Neural progenitor cell (in vitro differentiated cells): ENCODE results near the gene RNF5. TPM values are rescaled to one million over a fixed set of nuclear protein-coding genes. Genes with fewer than 3 reads are reported as not detected.
"Not testable (repeated sequence)": the region's sequence is repeated elsewhere in the genome, so short reads cannot be mapped to it uniquely, and the experiment has no call there.

Experiments used
- DNase-seq: peaks from one replicate; pipeline ENCODE4 v3.0.0-alpha.2; 2016; ENCODE audit warnings: low spot score
- H2AFZ ChIP-seq: fragments of 200-600 bp; sonication (generic); replicated peaks from 2 replicates; pipeline ENCODE4 v1.6.1; 2016; ENCODE audit warnings: antibody characterized with exemption
- H3F3A ChIP-seq: fragments of 200-600 bp; sonication (generic); 2 replicates; pipeline ENCODE4 v1.6.1; 2016; ENCODE audit warnings: antibody characterized with exemption, low read depth
- H3K27ac ChIP-seq: fragments of 200-600 bp; sonication (generic); 2 replicates; pipeline ENCODE4 v1.5.1; 2016; ENCODE audit warnings: mild to moderate bottlenecking
- H3K27me3 ChIP-seq: fragments of 200-600 bp; sonication (generic); 2 replicates; pipeline ENCODE4 v1.6.1; 2016; ENCODE audit warnings: mild to moderate bottlenecking, moderate library complexity
- H3K36me3 ChIP-seq: fragments of 200-600 bp; sonication (generic); 2 replicates; pipeline ENCODE4 v1.5.1; 2016
- H3K4me1 ChIP-seq: fragments of 200-600 bp; sonication (generic); 2 replicates; pipeline ENCODE4 v1.6.1; 2016; ENCODE audit warnings: mixed run types
- H3K4me2 ChIP-seq: fragments of 200-600 bp; sonication (generic); 2 replicates; pipeline ENCODE4 v1.6.1; 2016
- H3K4me3 ChIP-seq: fragments of 200-600 bp; sonication (generic); 2 replicates; pipeline ENCODE4 v1.5.1; 2016
- H3K79me2 ChIP-seq: fragments of 200-600 bp; sonication (generic); 2 replicates; pipeline ENCODE4 v1.6.1; 2016; ENCODE audit warnings: low read depth
- H3K9ac ChIP-seq: fragments of 200-600 bp; sonication (generic); 2 replicates; pipeline ENCODE4 v1.6.1; 2016
- H3K9me3 ChIP-seq: fragments of 200-600 bp; sonication (generic); 2 replicates; pipeline ENCODE4 v1.5.1; 2016; ENCODE audit warnings: low read depth
- H4K20me1 ChIP-seq: fragments of 200-600 bp; sonication (generic); 2 replicates; pipeline ENCODE4 v1.6.1; 2016; ENCODE audit warnings: low read depth
- H3K27ac Mint-ChIP-seq: 3 replicates; pipeline ENCODE4 v1.8.0; 2021; ENCODE audit warnings: mixed read lengths
- H3K27me3 Mint-ChIP-seq: 2 replicates; pipeline ENCODE4 v1.8.0; 2022; ENCODE audit warnings: low read depth, mild to moderate bottlenecking, inconsistent platforms, moderate library complexity, mixed read lengths; ENCODE audit not compliant: insufficient read depth
- H3K36me3 Mint-ChIP-seq: 3 replicates; pipeline ENCODE4 v1.8.0; 2021; ENCODE audit warnings: mixed read lengths
- H3K4me1 Mint-ChIP-seq: 3 replicates; pipeline ENCODE4 v1.8.0; 2021; ENCODE audit warnings: mixed read lengths
- H3K4me3 Mint-ChIP-seq: 3 replicates; pipeline ENCODE4 v1.8.0; 2021; ENCODE audit warnings: mild to moderate bottlenecking, moderate library complexity, mixed read lengths
- H3K9me3 Mint-ChIP-seq: 3 replicates; pipeline ENCODE4 v1.8.0; 2020; ENCODE audit warnings: mixed read lengths
- EZH2 ChIP-seq: fragments of 200-600 bp; sonication (generic); IDR thresholded peaks from 2 replicates; pipeline ENCODE4 v1.6.1; 2017; ENCODE audit warnings: antibody characterized with exemption, mild to moderate bottlenecking, moderate library complexity
- EZH2phosphoT487 ChIP-seq: fragments of 200-600 bp; sonication (generic); IDR thresholded peaks from 2 replicates; pipeline ENCODE4 v1.6.1; 2017; ENCODE audit warnings: antibody characterized with exemption
- total RNA-seq: library from RNA; depleted of rRNA; stranded (reverse); fragments of >200 nt; gene quantifications from 2 replicates; pipeline ENCODE4 v1.2.3, GENCODE V29; 2015; ENCODE audit warnings: low replicate concordance
- TF ChIP-seq, protein P1 (sequence below): fragments of 200-600 bp; sonication (generic); IDR thresholded peaks from 2 replicates; pipeline ENCODE4 v1.5.1; 2017; ENCODE audit warnings: antibody characterized with exemption, mild to moderate bottlenecking

Gene RNF5
- total RNA-seq, 1 donor from 2014 or later: 129 TPM

DNA sequence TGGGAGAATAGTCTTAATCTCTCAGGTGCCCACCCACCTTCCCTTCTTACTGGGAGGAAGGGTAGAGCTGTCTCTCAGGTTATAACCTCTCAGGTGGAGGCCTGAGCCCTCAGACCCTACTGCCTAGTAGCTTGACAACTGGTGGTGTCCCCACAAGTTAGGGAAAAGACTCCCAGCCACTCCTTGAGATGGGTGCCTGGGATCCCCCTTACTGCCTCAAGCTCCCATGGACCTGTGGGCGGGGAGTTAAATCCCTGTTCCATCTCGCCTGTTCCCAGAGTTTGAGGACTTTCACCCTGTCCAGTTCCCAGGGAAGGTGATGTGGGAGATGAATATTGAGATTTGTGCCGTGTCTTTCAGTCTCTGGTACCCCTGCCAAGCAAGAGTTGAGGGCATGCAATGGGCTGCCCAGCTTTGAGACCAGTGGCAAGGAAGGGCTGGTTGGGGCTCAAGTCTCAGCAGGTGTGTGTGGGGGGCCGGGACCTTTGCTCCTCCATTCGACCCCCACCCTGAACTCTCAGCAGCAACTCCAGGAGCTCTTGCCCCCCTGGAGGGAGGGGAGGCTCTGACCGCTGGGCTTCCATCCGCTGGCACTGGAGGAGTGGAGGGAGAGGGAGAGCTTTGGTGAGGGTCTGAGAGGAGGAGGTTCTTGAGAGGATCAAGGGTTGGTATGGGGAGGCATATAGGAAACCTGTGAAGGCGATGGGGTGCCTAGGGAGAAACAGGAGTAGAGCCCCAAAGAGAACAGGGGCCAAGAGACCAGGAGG is 12.9 kb downstream of the RNF5 start:
- peaks cover 24% of the 10 kb centered on the region for H3K4me1 ChIP-seq
- Mint-ChIP-seq H3K4me3 (peak overlapping the region; percentile 72), H3K27ac (peak overlapping the region; percentile 90), H3K4me1 (peaks cover 61% of the 10 kb centered on the region), H3K27me3 (peaks cover 8% of the 10 kb centered on the region), H3K9me3 (no peaks in the 10 kb centered on the region), H3K36me3 (peaks cover 15% of the 10 kb centered on the region)
- H3K4me3 ChIP-seq: peak overlapping the region; percentile 88
- no peak overlapping the region for H3K9ac ChIP-seq
- no peaks in the 10 kb centered on the region for H3K36me3 ChIP-seq
- TF ChIP-seq EZH2phosphoT487: no peak
- no peak for TF ChIP-seq EZH2
- TF ChIP-seq, protein P1, sequence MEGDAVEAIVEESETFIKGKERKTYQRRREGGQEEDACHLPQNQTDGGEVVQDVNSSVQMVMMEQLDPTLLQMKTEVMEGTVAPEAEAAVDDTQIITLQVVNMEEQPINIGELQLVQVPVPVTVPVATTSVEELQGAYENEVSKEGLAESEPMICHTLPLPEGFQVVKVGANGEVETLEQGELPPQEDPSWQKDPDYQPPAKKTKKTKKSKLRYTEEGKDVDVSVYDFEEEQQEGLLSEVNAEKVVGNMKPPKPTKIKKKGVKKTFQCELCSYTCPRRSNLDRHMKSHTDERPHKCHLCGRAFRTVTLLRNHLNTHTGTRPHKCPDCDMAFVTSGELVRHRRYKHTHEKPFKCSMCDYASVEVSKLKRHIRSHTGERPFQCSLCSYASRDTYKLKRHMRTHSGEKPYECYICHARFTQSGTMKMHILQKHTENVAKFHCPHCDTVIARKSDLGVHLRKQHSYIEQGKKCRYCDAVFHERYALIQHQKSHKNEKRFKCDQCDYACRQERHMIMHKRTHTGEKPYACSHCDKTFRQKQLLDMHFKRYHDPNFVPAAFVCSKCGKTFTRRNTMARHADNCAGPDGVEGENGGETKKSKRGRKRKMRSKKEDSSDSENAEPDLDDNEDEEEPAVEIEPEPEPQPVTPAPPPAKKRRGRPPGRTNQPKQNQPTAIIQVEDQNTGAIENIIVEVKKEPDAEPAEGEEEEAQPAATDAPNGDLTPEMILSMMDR: no peak
- H3F3A ChIP-seq: peaks cover 50% of the 10 kb centered on the region
- H4K20me1 ChIP-seq: peaks cover 23% of the 10 kb centered on the region
- peak overlapping the region; percentile 99 for H3K4me2 ChIP-seq
- peak overlapping the region; percentile 78 for H3K27ac ChIP-seq
- H2AFZ ChIP-seq: no peak overlapping the region
- no peaks in the 10 kb centered on the region for H3K27me3 ChIP-seq
- H3K9me3 ChIP-seq: no peaks in the 10 kb centered on the region
- no peak for DNase-seq
- peaks cover 36% of the 10 kb centered on the region for H3K79me2 ChIP-seq

DNA sequence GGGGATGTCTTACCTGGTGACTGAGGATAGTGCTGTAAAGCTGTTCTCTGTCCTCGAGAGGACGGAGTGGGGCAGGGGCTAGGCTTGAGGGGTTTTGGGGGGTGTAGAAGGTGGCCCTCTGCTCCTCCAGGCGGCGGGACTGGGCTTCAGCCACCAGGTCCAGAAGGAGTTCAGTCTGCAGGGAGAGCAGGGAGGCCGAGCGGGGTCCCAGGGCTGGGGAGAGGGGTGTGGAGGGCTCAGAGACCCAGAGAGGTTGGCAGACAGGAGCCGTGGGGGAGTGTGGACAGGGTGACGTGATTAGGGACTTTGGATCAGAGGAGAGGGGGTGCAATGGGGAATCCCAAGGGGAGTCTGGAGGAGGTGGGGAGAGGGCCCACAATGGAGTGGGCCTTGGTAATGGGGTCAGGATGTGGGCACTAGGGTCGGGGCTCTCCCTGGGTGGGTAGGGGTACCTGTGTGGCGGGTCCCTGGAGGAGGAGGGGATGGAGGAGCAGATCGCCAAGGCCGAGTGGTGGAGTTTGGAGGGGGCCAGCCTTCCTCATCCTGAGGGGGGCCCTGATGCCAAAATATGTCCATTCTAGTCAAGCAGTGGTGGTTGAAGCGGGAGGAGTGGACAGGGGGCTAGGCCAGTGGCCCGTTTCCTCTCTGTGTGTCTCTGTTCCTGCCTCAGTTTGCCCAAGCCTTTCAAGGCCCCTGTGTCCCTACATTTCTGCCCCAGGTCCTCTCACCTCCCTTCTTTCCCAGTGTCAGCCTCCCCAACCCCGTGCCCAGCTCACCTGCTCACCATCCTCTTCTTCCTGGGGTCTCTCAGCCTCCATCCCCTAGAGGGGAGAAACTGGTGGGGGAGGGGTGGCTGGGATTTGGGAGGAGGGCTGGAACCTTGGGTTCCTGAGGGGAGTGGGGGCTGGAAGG is 13.7 kb downstream of the RNF5 start:
- no peaks in the 10 kb centered on the region for H3K27me3 ChIP-seq
- H3K79me2 ChIP-seq: peaks cover 36% of the 10 kb centered on the region
- H3K9me3 ChIP-seq: no peaks in the 10 kb centered on the region
- Mint-ChIP-seq H3K27ac (peak overlapping the region; percentile 90), H3K27me3 (peaks cover 5% of the 10 kb centered on the region), H3K36me3 (peaks cover 9% of the 10 kb centered on the region), H3K4me1 (peaks cover 61% of the 10 kb centered on the region), H3K4me3 (peak overlapping the region; percentile 72), H3K9me3 (no peaks in the 10 kb centered on the region)
- H3K4me2 ChIP-seq: peak overlapping the region; percentile 50
- H3F3A ChIP-seq: peaks cover 47% of the 10 kb centered on the region
- TF ChIP-seq, protein P1: no peak
- TF ChIP-seq EZH2: no peak
- TF ChIP-seq EZH2phosphoT487: no peak
- H3K36me3 ChIP-seq: no peaks in the 10 kb centered on the region
- H2AFZ ChIP-seq: no peak overlapping the region
- no peak overlapping the region for H3K4me3 ChIP-seq
- DNase-seq: no peak
- no peak overlapping the region for H3K27ac ChIP-seq
- H3K4me1 ChIP-seq: peaks cover 29% of the 10 kb centered on the region
- H3K9ac ChIP-seq: no peak overlapping the region
- H4K20me1 ChIP-seq: peaks cover 19% of the 10 kb centered on the region

- Histone ChIP-seq H3K4me2 (peak within 1 kb of the TSS; percentile 50), H3F3A (peaks cover 45% of the 10 kb centered on the region), H2AFZ (no peak within 1 kb of the TSS), H3K36me3 (no peaks in the 10 kb centered on the region), H3K27me3 (no peaks in the 10 kb centered on the region), H4K20me1 (peaks cover 13% of the 10 kb centered on the region), H3K79me2 (peaks cover 34% of the 10 kb centered on the region), H3K9ac (no peak within 1 kb of the TSS), H3K4me1 (peaks cover 32% of the 10 kb centered on the region), H3K9me3 (no peaks in the 10 kb centered on the region), H3K27ac (no peak within 1 kb of the TSS), H3K4me3 (no peak within 1 kb of the TSS)
- peak within 1 kb of the TSS; percentile 91 for H3K27ac Mint-ChIP-seq
- H3K9me3 Mint-ChIP-seq: no peaks in the 10 kb centered on the region
- H3K27me3 Mint-ChIP-seq: peaks cover 5% of the 10 kb centered on the region
- H3K36me3 Mint-ChIP-seq: peaks cover 3% of the 10 kb centered on the region
- H3K4me3 Mint-ChIP-seq: peak within 1 kb of the TSS; percentile 72
- H3K4me1 Mint-ChIP-seq: peaks cover 58% of the 10 kb centered on the region
- TF ChIP-seq EZH2phosphoT487 (no peak), EZH2 (no peak)
- TF ChIP-seq, protein P1: no peak
- DNase-seq: no peak
Observed at GRCh38 chr6:32192608-32193039, 14.4 kb downstream of the RNF5 start, which contains the start of gene GPSM3. Gene GPSM3, minus strand, starts transcription at chr6:32192643. Its CDS starts 130 bp downstream, at chr6:32192513.

DNA sequence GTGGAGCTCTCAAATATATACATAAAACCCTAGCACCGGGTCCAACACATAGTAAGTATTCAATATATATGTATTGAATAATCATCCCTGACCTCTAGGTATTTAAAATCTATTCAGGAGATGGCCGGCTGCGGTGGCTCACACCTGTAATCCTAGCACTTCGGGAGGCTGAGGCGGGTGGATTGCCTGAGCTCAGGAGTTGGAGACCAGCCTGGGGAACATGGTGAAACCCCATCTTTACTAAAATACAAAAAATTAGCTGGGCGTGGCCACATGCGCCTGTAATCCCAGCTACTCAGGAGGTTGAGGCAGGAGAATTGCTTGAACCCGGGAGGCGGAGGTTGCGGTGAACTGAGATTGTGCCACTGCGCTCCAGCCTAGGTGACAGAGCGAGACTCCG is 14.9 kb downstream of the RNF5 start:
- DNase-seq, H3K36me3 Mint-ChIP-seq, H3K9me3 Mint-ChIP-seq, H4K20me1 ChIP-seq, H3K4me3 ChIP-seq, H3K9ac ChIP-seq, H3K4me3 Mint-ChIP-seq, H3K36me3 ChIP-seq, H3K27ac ChIP-seq, H3K27me3 Mint-ChIP-seq, H2AFZ ChIP-seq, H3K9me3 ChIP-seq, H3K27me3 ChIP-seq: not testable (repeated sequence)
- Histone ChIP-seq H3K4me1 (peaks cover 32% of the 10 kb centered on the region), H3K79me2 (peaks cover 29% of the 10 kb centered on the region), H3K4me2 (peak overlapping the region; percentile 50), H3F3A (peaks cover 40% of the 10 kb centered on the region)
- Mint-ChIP-seq H3K27ac (peak overlapping the region; percentile 91), H3K4me1 (peaks cover 57% of the 10 kb centered on the region)
